Gastrocnemius medialis (tissue), 4 donors: ENCODE measurements around the gene AP4E1. TPM values are rescaled to one million over a fixed set of nuclear protein-coding genes. Genes with fewer than 3 reads are reported as not detected.
"Not testable (repeated sequence)": the region's sequence is repeated elsewhere in the genome, so short reads cannot be mapped to it uniquely, and the experiment has no call there.

ENCODE experiments used
- ATAC-seq, 2 donors: fragments of 150-250 bp; one replicate each; pipeline ENCODE4 v1.9.1; 2016
- DNase-seq, 2 donors: peaks; one replicate each; pipeline ENCODE4 v3.0.0-alpha.2; 2019
- H3K27ac ChIP-seq, 4 donors: fragments of 200-600 bp; sonication (generic); 1 replicate in 1 of 4; 2 replicates in 3 of 4; pipeline ENCODE4 v1.5.1; 2016 to 2018; ENCODE audit warnings: mild to moderate bottlenecking in 2 of 4, moderate library complexity in 1 of 4
- H3K27me3 ChIP-seq, 3 donors: fragments of 200-600 bp; sonication (generic) in 2 of 3; 1 replicate in 1 of 3; 2 replicates in 2 of 3; pipeline versions ENCODE4 v1.5.1 to v1.6.0; 2016 to 2019; ENCODE audit warnings: mild to moderate bottlenecking in 1 of 3, moderate library complexity in 1 of 3
- H3K36me3 ChIP-seq, 2 donors: fragments of 200-600 bp; sonication (generic) in 1 of 2; one replicate each; pipeline ENCODE4 v1.5.1; 2017 to 2018
- H3K4me1 ChIP-seq, 2 donors: fragments of 200-600 bp; sonication (generic) in 1 of 2; one replicate each; pipeline ENCODE4 v1.5.1; 2016 to 2017; ENCODE audit warnings: mild to moderate bottlenecking in 2 of 2
- H3K4me3 ChIP-seq, 4 donors: fragments of 200-600 bp; sonication (generic) in 3 of 4; 1 replicate in 1 of 4; 2 replicates in 3 of 4; pipeline ENCODE4 v1.5.1; 2016 to 2019; ENCODE audit warnings: mild to moderate bottlenecking in 2 of 4
- H3K9me3 ChIP-seq, 3 donors: fragments of 200-600 bp; sonication (generic) in 2 of 3; 1 replicate in 1 of 3; 2 replicates in 2 of 3; pipeline ENCODE4 v1.5.1; 2016 to 2019
- POLR2A ChIP-seq, 2 donors: fragments of 450-650 bp; IDR thresholded peaks; one replicate each; pipeline ENCODE4 v1.6.1; 2017; ENCODE audit warnings: antibody characterized with exemption in 2 of 2, mild to moderate bottlenecking in 2 of 2, moderate library complexity in 2 of 2
- in situ Hi-C, 4 donors: fragments of 200-750 bp; cut with MboI; loops; one replicate each; pipeline versions ENCODE4 v1.15.0 to v1.8.0; 2017; ENCODE audit warnings: low sequenced_read_pairs in 4 of 4
- intact Hi-C: fragments of 100-400 bp; cut with DNase I; formaldehyde crosslinking; loops from one replicate; pipeline ENCODE4 v1.15.1; 2023; ENCODE audit warnings: low total_unique reads
- total RNA-seq, 4 donors: library from RNA; depleted of rRNA; stranded (reverse); fragments of >200 nt; gene quantifications; one replicate each; pipeline versions ENCODE4 v1.1.0 to v1.2.3, GENCODE V29; 2016
- TF ChIP-seq, protein P1 (sequence below), 5 experiments: fragments of 450-650 bp in 3 of 5; fragments of 200-600 bp in 2 of 5; sonication (generic) in 2 of 5; IDR thresholded peaks in 4 of 5; conservative IDR thresholded peaks in 1 of 5; 1 replicate in 4 of 5; 2 replicates in 1 of 5; pipeline ENCODE4 v1.5.1; 2016 to 2019; ENCODE audit warnings: antibody characterized with exemption in 5 of 5, mild to moderate bottlenecking in 3 of 5, moderate library complexity in 3 of 5

The AP4E1 gene
- total RNA-seq, 4 donors from 2014 or later, result 11.6 to 14.0 (median 13.4) TPM

GRCh38 chr15:50943638-50944037, 35.2 kb downstream of the AP4E1 start:
- intact Hi-C loops, result no loop called here
- Histone ChIP-seq H3K9me3 (no peaks in the 10 kb centered on the region), H3K36me3 (peaks cover 0 to 30% of the 10 kb centered on the region in 2 donors), H3K27me3 (no peaks in the 10 kb centered on the region), H3K4me1 (peaks cover 0 to 9% of the 10 kb centered on the region in 2 donors), H3K27ac (no peak overlapping the region), H3K4me3 (no peak overlapping the region)
- in situ Hi-C loops, result no loop called here
- TF ChIP-seq POLR2A (IDR thresholded peaks at IDR 0.05), result no peak
- TF ChIP-seq, protein P1, sequence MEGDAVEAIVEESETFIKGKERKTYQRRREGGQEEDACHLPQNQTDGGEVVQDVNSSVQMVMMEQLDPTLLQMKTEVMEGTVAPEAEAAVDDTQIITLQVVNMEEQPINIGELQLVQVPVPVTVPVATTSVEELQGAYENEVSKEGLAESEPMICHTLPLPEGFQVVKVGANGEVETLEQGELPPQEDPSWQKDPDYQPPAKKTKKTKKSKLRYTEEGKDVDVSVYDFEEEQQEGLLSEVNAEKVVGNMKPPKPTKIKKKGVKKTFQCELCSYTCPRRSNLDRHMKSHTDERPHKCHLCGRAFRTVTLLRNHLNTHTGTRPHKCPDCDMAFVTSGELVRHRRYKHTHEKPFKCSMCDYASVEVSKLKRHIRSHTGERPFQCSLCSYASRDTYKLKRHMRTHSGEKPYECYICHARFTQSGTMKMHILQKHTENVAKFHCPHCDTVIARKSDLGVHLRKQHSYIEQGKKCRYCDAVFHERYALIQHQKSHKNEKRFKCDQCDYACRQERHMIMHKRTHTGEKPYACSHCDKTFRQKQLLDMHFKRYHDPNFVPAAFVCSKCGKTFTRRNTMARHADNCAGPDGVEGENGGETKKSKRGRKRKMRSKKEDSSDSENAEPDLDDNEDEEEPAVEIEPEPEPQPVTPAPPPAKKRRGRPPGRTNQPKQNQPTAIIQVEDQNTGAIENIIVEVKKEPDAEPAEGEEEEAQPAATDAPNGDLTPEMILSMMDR (IDR thresholded peaks at IDR 0.05 in 4 of 5, conservative IDR thresholded peaks at IDR 0.05 in 1 of 5), result no peak
- no peak for DNase-seq
- ATAC-seq, result no peak

DNA sequence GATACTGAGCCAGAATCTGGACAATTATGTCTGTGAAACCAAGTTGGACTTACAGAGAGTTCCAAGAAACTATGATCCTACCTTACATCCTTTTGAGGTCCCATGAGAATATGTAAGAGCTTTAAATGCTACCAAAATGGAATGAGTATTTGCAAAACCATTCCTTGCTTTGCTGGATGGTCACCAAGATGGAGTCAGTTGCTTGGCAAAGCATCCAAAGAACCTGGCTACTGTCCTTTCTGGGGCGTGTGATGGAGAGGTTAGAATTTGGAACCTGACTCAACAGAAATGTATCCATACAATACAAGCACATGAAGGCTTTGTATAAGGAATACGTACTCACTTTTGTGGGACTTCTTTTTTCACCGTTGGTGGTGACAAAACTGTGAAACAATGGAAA, 36.2 kb downstream of the AP4E1 start:
- no peak for TF ChIP-seq POLR2A (IDR thresholded peaks at IDR 0.05)
- TF ChIP-seq, protein P1 (IDR thresholded peaks at IDR 0.05 in 4 of 5, conservative IDR thresholded peaks at IDR 0.05 in 1 of 5), result no peak
- H3K4me3 ChIP-seq, result no peak overlapping the region
- no peaks in the 10 kb centered on the region for H3K27me3 ChIP-seq
- no peak for DNase-seq
- H3K27ac ChIP-seq, result peak overlapping the region in 1 of 4 donors; percentile 12
- peaks cover 0 to 34% of the 10 kb centered on the region in 2 donors for H3K36me3 ChIP-seq
- in situ Hi-C loops, result no loop called here
- H3K9me3 ChIP-seq, result no peaks in the 10 kb centered on the region
- intact Hi-C loops, result no loop called here
- peaks cover 0 to 9% of the 10 kb centered on the region in 2 donors for H3K4me1 ChIP-seq
- ATAC-seq, result peak; percentile 50 to 77

- ATAC-seq (no peak), DNase-seq (no peak)
- in situ Hi-C loops, result no loop called here
- Histone ChIP-seq H3K36me3 (peaks cover 0 to 45% of the 10 kb centered on the region in 2 donors), H3K9me3 (no peaks in the 10 kb centered on the region), H3K4me1 (peaks cover 0 to 9% of the 10 kb centered on the region in 2 donors), H3K27me3 (no peaks in the 10 kb centered on the region), H3K27ac (no peak overlapping the region), H3K4me3 (no peak overlapping the region)
- intact Hi-C loops, result no loop called here
- TF ChIP-seq, protein P1 (IDR thresholded peaks at IDR 0.05 in 4 of 5, conservative IDR thresholded peaks at IDR 0.05 in 1 of 5), result no peak
- TF ChIP-seq POLR2A (IDR thresholded peaks at IDR 0.05), result no peak
These were observed 37.2 kb downstream of the AP4E1 start for GRCh38 chr15:50945725-50946124.

DNA sequence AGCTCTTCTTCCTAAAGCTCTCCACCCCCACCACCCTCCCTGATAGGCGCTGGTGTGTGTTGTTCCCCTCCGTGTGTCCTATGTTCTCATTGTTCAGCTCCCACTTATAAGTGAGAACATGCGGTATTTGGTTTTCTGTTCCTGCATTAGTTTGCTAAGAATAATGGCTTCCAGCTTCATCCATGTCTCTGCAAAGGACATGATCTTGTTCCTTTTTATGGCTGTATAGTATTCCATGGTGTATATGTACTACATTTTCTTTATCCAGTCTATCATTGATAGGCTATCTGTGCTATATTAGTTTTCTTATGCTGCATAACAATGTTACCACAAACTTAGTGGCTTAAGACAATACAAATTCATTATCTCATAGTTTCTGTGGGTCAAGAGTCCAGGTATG, 42.3 kb downstream of the AP4E1 start:
- not testable (repeated sequence) for DNase-seq, ATAC-seq

GRCh38 chr15:50953302-50953701, 44.8 kb downstream of the AP4E1 start:
- Histone ChIP-seq H3K27me3 (no peaks in the 10 kb centered on the region), H3K4me3 (no peak overlapping the region), H3K27ac (no peak overlapping the region), H3K4me1 (no peaks in the 10 kb centered on the region), H3K9me3 (no peaks in the 10 kb centered on the region), H3K36me3 (peaks cover 0 to 52% of the 10 kb centered on the region in 2 donors)
- TF ChIP-seq, protein P1 (IDR thresholded peaks at IDR 0.05 in 4 of 5, conservative IDR thresholded peaks at IDR 0.05 in 1 of 5), result no peak
- no peak for TF ChIP-seq POLR2A (IDR thresholded peaks at IDR 0.05)
- intact Hi-C loops (no loop called here), in situ Hi-C loops (no loop called here)
- DNase-seq, result no peak
- no peak for ATAC-seq

More for the DNA sequence above, 42.3 kb downstream of the AP4E1 start:
- H3K4me1 ChIP-seq, H3K9me3 ChIP-seq, H3K27me3 ChIP-seq, H3K4me3 ChIP-seq, H3K27ac ChIP-seq, in situ Hi-C loops, intact Hi-C loops: not testable (repeated sequence)
- peaks cover 0 to 39% of the 10 kb centered on the region in 2 donors for H3K36me3 ChIP-seq

- H3K4me1 ChIP-seq, DNase-seq, H3K27ac ChIP-seq, ATAC-seq, H3K9me3 ChIP-seq, in situ Hi-C loops, H3K27me3 ChIP-seq, H3K4me3 ChIP-seq, intact Hi-C loops: not testable (repeated sequence)
- peaks cover 0 to 61% of the 10 kb centered on the region in 2 donors for H3K36me3 ChIP-seq
These were observed 46.4 kb downstream of the AP4E1 start for GRCh38 chr15:50954837-50955236.
